ENCODE data around the gene CUX1.

CUX1 gene

DNA sequence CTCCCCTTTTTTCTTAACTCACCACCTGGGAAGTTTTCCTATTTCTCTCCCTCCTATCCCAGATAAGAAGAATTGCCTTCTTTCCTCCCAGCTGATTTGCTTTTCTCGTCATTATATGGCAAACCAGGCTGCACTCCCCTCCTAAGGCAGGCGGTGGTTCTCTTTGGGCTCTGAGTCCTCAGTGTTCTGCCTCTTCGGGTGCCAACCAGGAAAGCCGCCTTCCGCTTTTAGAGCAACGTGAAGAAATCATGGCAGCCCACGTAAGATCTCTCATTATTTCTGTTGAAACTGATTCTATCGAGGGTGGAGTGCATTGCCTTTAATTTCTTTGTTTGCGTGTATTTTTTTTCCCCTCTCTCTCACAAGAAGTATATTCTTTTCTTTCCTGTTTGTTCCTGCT is 141.9 kb downstream of the CUX1 start:
- Histone ChIP-seq H3F3A (ENCODE audit: insufficient read depth, low read length) (no peaks in the 10 kb centered on the region), H3K9ac (ENCODE audit: low read length) (no peak overlapping the region), H3K4me2 (ENCODE audit: low read depth, low read length) (no peak overlapping the region), H2AFZ (ENCODE audit: low read length) (no peak overlapping the region), H3K9me3 (replicated peaks; ENCODE audit: insufficient read depth, low read length) (no peaks in the 10 kb centered on the region), H3K36me3 (replicated peaks; ENCODE audit: insufficient read depth, low read length) (no peaks in the 10 kb centered on the region), H3K4me1 (ENCODE audit: low read length) (peaks cover 4% of the 10 kb centered on the region; the same call in 1 of the 2 replicates), H3K9me2 (replicated peaks; ENCODE audit: insufficient read depth, low read length) (no peaks in the 10 kb centered on the region), H3K27me3 (replicated peaks; ENCODE audit: insufficient read depth, low read length) (no peaks in the 10 kb centered on the region), H3K79me2 (ENCODE audit: low read length) (peaks cover 51% of the 10 kb centered on the region), H3K4me3 (ENCODE audit: low read length) (no peak overlapping the region), H3K27ac (ENCODE audit: low read length) (no peak overlapping the region), H4K20me1 (ENCODE audit: insufficient read depth, low read length) (no peaks in the 10 kb centered on the region)
- TF ChIP-seq, protein P1, sequence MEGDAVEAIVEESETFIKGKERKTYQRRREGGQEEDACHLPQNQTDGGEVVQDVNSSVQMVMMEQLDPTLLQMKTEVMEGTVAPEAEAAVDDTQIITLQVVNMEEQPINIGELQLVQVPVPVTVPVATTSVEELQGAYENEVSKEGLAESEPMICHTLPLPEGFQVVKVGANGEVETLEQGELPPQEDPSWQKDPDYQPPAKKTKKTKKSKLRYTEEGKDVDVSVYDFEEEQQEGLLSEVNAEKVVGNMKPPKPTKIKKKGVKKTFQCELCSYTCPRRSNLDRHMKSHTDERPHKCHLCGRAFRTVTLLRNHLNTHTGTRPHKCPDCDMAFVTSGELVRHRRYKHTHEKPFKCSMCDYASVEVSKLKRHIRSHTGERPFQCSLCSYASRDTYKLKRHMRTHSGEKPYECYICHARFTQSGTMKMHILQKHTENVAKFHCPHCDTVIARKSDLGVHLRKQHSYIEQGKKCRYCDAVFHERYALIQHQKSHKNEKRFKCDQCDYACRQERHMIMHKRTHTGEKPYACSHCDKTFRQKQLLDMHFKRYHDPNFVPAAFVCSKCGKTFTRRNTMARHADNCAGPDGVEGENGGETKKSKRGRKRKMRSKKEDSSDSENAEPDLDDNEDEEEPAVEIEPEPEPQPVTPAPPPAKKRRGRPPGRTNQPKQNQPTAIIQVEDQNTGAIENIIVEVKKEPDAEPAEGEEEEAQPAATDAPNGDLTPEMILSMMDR (IDR thresholded peaks at IDR 0.05; ENCODE audit: low read length) = no peak
- TF ChIP-seq EZH2 (optimal IDR thresholded peaks at IDR 0.05; ENCODE audit: low read depth, low read length) = no peak
- no peak for TF ChIP-seq EZH2phosphoT487 (IDR thresholded peaks at IDR 0.05; ENCODE audit: low read length)
- DNase-seq = no peak

GRCh38 chr7:101959829-101960228 is 142.4 kb downstream of the CUX1 start:
- H2AFZ ChIP-seq (ENCODE audit: low read length) = no peak overlapping the region
- no peak overlapping the region for H3K4me2 ChIP-seq (ENCODE audit: low read depth, low read length)
- H3F3A ChIP-seq (ENCODE audit: insufficient read depth, low read length) = no peaks in the 10 kb centered on the region
- no peak overlapping the region for H3K9ac ChIP-seq (ENCODE audit: low read length)
- H3K9me3 ChIP-seq (replicated peaks; ENCODE audit: insufficient read depth, low read length) = no peaks in the 10 kb centered on the region
- H3K27me3 ChIP-seq (replicated peaks; ENCODE audit: insufficient read depth, low read length) = no peaks in the 10 kb centered on the region
- H3K9me2 ChIP-seq (replicated peaks; ENCODE audit: insufficient read depth, low read length) = no peaks in the 10 kb centered on the region
- peaks cover 56% of the 10 kb centered on the region for H3K79me2 ChIP-seq (ENCODE audit: low read length)
- no peak overlapping the region for H3K4me3 ChIP-seq (ENCODE audit: low read length)
- TF ChIP-seq, protein P1 (IDR thresholded peaks at IDR 0.05; ENCODE audit: low read length) = no peak
- TF ChIP-seq EZH2 (optimal IDR thresholded peaks at IDR 0.05; ENCODE audit: low read depth, low read length) = no peak
- TF ChIP-seq EZH2phosphoT487 (IDR thresholded peaks at IDR 0.05; ENCODE audit: low read length) = no peak
- no peak overlapping the region for H3K27ac ChIP-seq (ENCODE audit: low read length)
- no peaks in the 10 kb centered on the region for H3K36me3 ChIP-seq (replicated peaks; ENCODE audit: insufficient read depth, low read length)
- no peaks in the 10 kb centered on the region for H4K20me1 ChIP-seq (ENCODE audit: insufficient read depth, low read length)
- peaks cover 4% of the 10 kb centered on the region; the same call in 1 of the 2 replicates for H3K4me1 ChIP-seq (ENCODE audit: low read length)
- DNase-seq = no peak

DNA sequence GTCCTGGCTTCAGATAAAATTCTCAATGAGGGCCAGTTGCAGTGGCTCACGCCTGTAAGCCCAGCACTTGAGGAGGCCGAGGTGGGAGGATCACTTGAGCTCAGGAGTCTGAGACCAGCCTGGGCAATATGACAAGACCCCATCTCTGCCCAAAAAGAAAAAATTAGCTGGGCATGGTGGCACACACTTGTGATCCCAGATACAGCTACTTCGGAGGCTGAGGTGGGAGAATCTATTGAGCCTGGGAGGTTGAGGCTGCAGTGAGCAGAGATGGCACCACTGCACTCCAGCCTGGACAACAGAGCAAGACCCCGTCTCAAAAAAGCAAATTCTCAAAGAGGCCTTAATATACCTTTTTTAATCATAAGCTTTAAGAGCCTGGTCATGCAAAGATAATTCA is 142.9 kb downstream of the CUX1 start:
- Histone ChIP-seq H3K27me3 (replicated peaks; ENCODE audit: insufficient read depth, low read length) (no peaks in the 10 kb centered on the region), H3K36me3 (replicated peaks; ENCODE audit: insufficient read depth, low read length) (no peaks in the 10 kb centered on the region), H4K20me1 (ENCODE audit: insufficient read depth, low read length) (no peaks in the 10 kb centered on the region), H3K9ac (ENCODE audit: low read length) (no peak overlapping the region), H3K4me2 (ENCODE audit: low read depth, low read length) (no peak overlapping the region), H3K4me3 (ENCODE audit: low read length) (no peak overlapping the region), H3K79me2 (ENCODE audit: low read length) (peaks cover 57% of the 10 kb centered on the region), H3K9me3 (replicated peaks; ENCODE audit: insufficient read depth, low read length) (no peaks in the 10 kb centered on the region), H2AFZ (ENCODE audit: low read length) (no peak overlapping the region), H3K4me1 (ENCODE audit: low read length) (peaks cover 4% of the 10 kb centered on the region; the same call in 1 of the 2 replicates), H3K9me2 (replicated peaks; ENCODE audit: insufficient read depth, low read length) (no peaks in the 10 kb centered on the region), H3F3A (ENCODE audit: insufficient read depth, low read length) (no peaks in the 10 kb centered on the region), H3K27ac (ENCODE audit: low read length) (no peak overlapping the region)
- TF ChIP-seq, protein P1 (IDR thresholded peaks at IDR 0.05; ENCODE audit: low read length) = no peak
- DNase-seq = no peak

Measured in MM.1S (cell line).